ENCODE measurements around the gene CCER1.
A peak's percentile ranks its signal among the peaks of the same experiment; 100 is the strongest.

The CCER1 gene

DNA sequence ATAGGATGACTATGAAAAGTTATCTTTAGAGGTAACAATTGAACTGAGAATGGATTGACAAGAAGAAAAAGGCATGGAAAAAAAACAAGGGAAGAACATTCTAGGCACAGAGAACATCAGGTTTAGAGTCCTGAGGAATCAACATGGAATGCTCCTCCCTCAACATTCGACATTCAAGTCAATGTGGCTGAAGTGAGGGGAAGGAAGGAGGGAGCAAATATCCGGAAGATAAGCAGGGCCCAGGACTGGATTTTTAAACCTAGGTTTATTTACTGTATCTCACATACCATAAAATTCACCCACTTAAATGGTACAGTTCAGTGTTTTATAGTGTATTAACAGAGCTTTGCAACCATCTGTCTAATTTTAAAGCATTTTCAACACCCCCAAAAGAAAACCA is 9.6 kb upstream of the CCER1 start:
- no peak for FAIRE-seq

GRCh38 chr12:90963946-90964345 is 9.0 kb upstream of the CCER1 start:
- FAIRE-seq = no peak

DNA sequence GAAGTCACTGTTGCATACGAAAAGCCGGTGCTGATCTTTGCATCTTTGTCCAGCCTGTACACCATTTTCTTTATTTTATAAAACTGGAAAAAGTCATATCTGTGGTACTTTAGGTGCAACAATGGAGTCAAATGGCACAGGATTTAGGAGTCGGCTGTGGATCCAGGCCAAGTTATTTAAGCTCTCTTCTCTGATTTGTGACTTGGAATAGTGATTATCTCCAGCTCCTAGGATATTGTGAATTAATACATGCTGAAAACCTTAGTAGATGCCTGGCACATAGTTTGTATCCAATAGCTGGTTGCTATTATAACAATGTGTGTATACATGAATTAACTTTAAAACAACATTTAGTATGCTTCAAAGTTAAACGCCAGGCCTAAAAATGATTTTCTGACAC is 6.2 kb upstream of the CCER1 start:
- FAIRE-seq = no peak

DNA sequence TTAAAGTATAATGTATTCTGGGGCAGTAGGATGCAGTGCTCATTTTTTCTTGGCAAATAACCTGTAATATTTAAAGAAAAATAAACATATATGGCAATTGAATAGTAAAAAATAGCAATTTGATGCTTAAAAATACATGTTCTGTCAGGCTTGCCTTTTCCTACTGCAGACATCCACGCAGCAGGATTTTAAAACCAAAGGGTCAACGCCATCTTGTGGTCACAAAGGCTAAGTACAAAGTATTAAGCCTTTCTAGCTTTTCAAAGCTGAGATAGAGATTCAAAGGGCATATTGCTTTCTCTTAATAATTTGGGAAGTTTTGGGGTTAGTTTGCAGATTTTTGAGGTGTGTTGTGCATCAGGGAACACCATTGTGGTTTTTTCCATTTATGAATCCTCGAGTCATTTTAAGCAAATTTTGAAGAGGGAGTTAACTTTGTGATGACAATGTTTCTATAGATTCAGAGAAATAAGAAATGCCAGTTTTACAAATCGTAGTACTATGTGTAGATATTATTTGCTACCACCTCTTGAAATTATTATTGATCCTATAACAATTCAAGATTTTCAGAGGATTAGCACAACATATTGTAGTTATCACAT is 4.7 kb upstream of the CCER1 start:
- FAIRE-seq = peak; percentile 94

DNA sequence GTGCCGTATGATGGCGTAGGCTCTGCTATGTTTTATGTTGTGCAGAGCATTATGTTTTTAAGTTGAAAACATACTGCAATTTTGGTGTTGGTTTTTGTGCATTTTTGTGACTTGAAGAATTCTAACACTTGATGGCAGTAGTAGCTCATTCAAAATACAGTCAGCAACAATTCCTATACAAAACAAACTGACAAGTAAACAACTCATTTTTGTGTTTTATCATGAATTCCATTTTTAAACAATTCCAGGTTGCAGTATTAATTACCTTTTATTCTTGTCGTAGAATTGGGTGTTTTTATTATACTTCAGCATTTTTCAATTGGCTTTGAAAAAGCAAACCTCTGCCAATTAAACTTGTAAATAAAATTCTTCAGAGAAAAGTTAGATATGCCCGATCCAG is 4.1 kb upstream of the CCER1 start:
- FAIRE-seq = no peak

DNA sequence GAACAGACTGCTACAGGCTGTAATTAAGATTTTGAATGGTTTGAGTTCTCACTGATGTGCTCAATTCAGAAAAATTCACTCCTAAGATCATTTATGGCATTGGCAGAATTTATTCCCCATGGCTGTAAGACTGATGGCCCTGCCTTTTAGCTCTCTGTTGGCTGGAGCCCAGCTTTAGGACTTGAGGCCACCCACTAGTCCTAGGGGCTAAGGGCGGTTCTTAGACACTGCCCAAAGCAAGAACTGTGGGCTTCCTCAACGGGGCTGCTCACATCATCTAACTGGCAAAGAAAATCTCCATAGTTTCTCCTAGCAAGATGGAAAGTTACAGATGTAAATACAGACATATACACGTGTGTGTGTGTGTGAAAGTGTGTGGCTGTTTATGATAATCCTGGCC is 3.4 kb upstream of the CCER1 start:
- FAIRE-seq = no peak

DNA sequence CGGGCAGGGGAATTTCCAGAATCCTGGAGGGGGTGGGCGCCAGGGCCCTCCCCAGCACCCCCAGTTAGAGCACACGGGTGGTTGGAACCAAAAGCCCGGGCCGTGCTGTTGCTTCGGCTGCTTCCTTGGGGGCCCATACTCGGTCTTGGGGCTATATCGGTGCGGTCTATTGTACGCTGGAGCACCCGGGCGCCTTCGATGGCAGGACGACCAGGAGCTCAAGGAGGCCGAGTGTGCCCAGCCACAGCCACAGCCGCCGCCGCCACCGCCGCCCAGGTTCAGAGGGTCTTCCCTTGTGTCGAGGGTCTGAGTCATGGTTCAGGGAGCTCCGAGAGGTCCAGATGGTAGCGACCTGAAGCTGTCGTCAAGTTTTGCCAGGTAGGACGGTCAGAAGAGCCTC is 548 bp downstream of the CCER1 start:
- FAIRE-seq = no peak

DNA sequence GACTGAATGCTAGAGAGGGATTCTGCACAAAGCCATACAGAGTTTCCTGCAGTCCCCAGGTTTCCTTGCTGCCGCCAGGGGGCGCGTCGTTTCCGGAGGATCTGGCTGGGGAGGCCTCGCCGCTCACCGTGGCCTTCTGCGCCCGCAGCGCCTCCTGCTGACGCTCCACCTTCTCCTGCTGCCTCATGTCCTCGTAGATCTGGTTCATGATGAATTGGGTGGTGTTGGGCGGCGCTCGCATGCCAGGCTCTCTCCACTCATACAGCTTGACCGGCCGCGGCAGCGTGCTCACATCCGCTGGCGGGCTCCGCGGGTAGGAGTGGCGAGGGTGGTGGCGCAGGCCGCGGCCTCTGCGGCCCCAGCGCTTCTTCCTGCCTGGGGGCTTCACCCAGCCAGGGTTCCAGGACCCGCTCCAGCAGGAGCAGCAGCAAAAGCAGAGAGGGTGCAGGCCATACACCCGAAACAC is 987 bp downstream of the CCER1 start:
- FAIRE-seq = no peak

GRCh38 chr12:90951432-90952105 is 3.4 kb downstream of the CCER1 start:
- FAIRE-seq = no peak

DNA sequence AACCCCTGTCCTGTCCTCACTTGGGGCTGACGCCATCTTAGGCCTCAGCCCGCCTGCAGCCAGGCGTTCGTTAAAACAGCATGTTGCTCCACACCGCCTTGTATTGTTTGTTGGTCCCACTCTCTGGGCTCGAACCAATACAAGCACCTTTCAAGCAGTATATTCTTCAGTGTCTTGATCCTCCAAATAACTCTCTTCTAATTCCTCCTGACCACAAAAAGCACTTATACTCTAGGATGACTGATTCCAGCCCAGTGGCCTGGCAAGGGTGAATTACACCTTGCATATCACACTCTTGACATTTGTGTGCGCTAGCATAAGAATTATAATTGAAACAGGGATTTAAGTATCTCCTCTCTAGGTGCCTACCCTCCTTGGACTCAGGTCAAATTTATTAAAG is 7.1 kb downstream of the CCER1 start:
- no peak for FAIRE-seq

DNA sequence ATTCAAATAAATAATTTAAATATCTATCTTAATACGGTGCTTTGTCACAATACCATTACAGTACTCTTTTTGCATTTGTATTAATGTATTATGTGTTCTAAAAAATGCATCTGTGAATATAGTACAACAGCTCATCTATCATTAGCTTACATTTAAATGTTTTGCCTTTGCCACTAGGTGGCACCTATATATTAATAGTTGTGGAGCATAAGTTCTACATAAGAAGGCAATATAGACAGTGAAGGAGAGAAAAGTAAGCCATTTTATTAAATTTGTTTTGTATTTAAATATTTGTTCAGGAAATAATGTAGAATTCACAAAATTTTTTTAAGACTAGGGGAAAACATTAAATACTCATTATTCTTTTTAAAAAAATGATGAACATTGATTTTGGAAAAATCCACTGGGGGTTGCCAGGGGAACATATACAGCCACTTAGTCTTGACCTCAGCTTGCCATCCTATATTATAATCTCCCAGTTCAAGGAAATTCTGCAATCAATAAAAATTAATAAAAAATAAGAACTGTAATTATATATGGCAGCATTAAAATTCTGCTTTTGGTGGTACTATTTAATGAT is 9.8 kb downstream of the CCER1 start:
- FAIRE-seq = peak; percentile 75

DNA sequence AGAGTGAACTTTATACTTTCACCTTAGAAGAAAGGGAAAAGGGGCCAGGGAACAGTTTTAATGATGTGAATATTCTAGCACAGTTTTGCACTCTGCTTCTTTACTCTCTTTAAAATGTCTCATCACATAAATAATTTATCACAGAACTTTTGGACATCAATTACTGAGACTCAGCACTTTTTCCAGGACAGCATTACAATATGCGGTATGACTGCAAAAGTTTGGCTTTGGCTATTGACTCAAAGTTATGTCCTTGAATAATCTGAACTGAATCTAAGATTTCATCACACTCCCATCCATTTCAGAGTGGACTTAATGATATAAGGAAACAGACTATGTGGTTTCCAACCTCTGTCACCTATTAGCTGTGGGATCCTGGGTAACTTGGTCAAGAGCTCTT is 11.7 kb downstream of the CCER1 start:
- FAIRE-seq = no peak

DNA sequence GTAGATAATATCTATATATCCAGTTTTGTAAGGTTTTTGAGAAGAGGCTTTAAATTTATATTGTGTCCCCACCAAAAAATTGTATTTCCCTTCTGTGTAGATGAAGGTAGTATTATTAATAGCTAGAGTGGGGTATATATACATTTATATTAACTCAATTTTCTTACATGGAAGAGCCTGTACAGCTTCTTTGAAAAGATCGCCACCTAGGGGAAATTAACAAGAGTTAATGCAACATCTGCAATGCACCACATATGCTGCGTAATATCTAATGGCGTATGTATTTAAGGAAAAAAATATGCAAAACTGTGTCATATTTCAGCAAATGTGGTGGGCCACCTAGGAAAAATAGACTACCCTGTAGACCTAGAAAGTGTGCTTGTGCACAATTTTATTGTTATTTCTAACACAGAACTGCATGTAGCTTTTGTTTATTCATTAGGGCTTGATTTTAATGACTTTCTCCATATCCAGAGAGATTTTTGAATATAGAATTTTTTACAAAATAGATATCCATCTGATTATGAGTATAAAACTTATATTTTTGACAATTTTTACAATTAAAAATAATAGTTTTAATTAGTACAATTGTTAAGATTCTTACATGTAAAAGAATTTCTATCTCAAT is 14.0 kb downstream of the CCER1 start:
- peak; percentile 49 for FAIRE-seq

- FAIRE-seq = no peak
Measured at GRCh38 chr12:90939382-90939781, 15.6 kb downstream of the CCER1 start.

DNA sequence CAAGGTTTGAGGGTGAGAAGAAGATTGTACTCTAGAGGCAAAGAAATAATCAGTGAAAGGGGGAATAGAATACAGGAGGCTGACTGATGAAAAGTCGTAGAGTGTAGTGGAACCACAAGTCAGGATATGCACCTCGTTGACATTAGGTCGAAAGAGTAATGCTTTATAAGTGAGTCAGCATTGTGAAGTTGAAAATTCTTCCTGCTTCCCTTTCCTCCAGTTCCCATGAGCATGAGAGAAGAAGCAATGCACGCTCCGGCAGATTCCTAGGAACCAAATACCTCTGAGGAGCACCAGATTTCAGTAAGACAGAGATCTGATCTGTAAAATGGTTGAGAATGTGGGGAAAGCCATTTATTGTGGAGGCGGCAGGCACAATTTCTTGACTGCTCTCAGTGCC is 16.5 kb downstream of the CCER1 start:
- FAIRE-seq = no peak

DNA sequence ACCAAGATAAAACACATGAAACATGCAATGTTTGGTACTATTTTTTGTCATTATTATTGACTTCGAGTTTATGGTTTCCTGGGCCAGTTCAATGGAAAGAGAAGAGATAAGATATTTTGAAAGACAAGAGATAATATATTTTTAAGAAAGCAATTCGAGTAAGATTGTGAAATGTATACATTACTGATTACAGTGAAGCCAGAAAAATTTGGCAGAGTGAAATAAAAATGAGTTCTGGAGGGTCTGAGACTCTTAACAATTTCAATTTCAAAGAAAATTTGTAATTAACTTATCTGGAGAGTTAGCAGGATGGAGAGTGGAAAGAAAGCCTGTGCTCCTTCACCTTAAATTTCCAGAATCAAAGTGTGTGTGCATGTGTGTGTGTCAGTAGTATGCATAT is 17.3 kb downstream of the CCER1 start:
- no peak for FAIRE-seq

GRCh38 chr12:90936230-90937005 is 18.6 kb downstream of the CCER1 start:
- no peak for FAIRE-seq

- no peak for FAIRE-seq
Measured at GRCh38 chr12:90925562-90925961, 29.4 kb downstream of the CCER1 start.

DNA sequence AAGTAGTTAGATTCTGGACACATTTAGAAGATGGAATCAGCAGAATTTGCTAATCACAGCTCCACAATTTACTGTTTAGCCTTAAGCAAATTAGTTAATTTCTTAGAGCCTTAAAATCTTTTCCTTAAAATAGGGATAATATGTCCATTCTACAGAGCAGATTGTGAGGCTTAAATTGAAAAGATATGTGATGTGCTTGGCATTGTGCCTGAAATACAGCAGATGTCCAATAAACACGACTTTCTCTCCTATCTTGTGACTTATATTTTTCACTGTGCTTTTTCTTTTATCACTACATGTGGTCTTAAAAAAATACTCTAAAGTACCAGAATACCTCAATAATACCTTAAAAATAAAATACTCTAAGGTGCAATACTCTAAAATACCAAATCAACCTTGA is 30.6 kb downstream of the CCER1 start:
- no peak for FAIRE-seq

DNA sequence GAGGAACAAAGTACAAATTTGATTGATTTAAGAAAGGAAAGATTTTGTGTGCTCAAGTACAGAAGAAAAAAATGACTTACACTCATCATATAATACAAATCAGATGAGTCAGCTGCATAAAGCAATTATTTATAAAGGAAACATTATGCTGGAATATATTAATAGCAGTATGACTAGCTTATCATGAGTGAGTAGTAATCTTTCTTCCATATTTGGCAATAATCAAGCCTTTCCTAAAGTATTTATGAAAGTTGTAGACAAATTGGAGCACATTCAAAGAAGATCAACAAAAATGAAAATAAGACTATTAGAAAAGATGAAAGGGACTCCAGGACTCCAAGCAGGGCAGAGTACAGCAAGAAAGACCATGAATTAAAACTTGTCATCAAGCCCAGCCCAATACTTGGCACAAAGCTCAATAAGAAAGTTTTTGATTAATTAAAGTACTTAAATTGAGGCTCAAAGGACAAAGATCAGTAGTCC is 32.8 kb downstream of the CCER1 start:
- no peak for FAIRE-seq

DNA sequence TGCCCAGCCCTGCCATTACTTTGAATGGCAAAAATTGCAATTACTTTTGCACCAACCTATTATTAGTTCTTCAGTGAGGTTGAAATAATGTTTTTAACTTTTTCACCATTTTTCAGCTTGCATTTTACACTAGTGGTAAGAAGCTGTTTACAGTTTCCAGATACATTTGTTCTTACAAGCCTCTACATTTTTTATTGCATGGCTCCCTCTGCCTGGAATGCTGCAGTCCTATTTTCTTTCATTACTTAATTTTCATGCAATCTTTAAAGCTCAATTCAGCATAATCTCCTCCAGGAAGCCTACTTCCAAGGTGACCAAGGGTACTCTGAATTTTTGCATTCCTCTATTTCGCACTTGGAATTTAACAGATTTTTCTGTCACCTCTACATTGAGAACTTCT is 33.4 kb downstream of the CCER1 start:
- no peak for FAIRE-seq

DNA sequence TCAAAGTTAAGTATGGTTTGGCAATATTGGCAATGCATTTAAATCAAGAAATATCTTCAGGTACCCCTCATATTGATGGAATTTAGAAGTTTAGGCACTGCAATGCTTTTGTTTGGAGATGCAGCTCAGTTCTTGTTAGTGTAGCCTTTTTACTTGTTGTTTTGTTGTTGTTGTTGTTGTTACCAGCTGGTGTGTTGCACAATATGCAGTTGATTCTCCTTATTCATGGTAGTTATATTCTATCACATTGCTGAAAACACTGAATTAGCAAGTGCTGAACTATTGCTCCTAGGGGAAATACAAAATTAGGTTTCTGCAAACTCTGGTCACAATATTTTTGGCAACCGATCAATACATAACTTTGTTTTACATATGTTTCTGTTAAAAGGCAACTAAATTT is 34.8 kb downstream of the CCER1 start:
- FAIRE-seq = no peak

GRCh38 chr12:90917431-90917830 is 37.5 kb downstream of the CCER1 start:
- FAIRE-seq = no peak

All from islet of Langerhans (tissue), 1 donor.